Stomach smooth muscle (tissue), 2 donors: ENCODE measurements around the gene HSD17B8.
A peak's percentile ranks its signal among the peaks of the same experiment; 100 is the strongest.

Experiments used
- H3K27ac ChIP-seq: one replicate; pipeline ENCODE4 v1.7.0; 2013; ENCODE audit warnings: mild to moderate bottlenecking, low read length, inconsistent platforms
- H3K27me3 ChIP-seq, 2 donors: one replicate each; pipeline ENCODE4 v1.7.0; 2013; ENCODE audit warnings: low read length in 2 of 2; ENCODE audit not compliant: insufficient read depth in 2 of 2, control insufficient read depth in 1 of 2
- H3K36me3 ChIP-seq, 2 donors: one replicate each; pipeline ENCODE4 v1.7.0; 2013; ENCODE audit warnings: low read length in 2 of 2; ENCODE audit not compliant: control insufficient read depth in 2 of 2, insufficient read depth in 2 of 2
- H3K4me1 ChIP-seq: one replicate; pipeline ENCODE4 v1.7.0; 2013; ENCODE audit warnings: low read length; ENCODE audit not compliant: control insufficient read depth, insufficient read depth
- H3K4me3 ChIP-seq, 2 donors: one replicate each; pipeline ENCODE4 v1.7.0; 2013; ENCODE audit warnings: low read length in 2 of 2
- H3K9ac ChIP-seq, 2 donors: one replicate each; pipeline ENCODE4 v1.7.0; 2013; ENCODE audit warnings: low read length in 2 of 2, mild to moderate bottlenecking in 1 of 2
- H3K9me3 ChIP-seq, 2 donors: one replicate each; pipeline ENCODE4 v1.7.0; 2013; ENCODE audit warnings: low read length in 2 of 2; ENCODE audit not compliant: control insufficient read depth in 2 of 2
- donor health status: healthy.
- donor health status: Pancreatic carcinoma.

Gene HSD17B8

DNA sequence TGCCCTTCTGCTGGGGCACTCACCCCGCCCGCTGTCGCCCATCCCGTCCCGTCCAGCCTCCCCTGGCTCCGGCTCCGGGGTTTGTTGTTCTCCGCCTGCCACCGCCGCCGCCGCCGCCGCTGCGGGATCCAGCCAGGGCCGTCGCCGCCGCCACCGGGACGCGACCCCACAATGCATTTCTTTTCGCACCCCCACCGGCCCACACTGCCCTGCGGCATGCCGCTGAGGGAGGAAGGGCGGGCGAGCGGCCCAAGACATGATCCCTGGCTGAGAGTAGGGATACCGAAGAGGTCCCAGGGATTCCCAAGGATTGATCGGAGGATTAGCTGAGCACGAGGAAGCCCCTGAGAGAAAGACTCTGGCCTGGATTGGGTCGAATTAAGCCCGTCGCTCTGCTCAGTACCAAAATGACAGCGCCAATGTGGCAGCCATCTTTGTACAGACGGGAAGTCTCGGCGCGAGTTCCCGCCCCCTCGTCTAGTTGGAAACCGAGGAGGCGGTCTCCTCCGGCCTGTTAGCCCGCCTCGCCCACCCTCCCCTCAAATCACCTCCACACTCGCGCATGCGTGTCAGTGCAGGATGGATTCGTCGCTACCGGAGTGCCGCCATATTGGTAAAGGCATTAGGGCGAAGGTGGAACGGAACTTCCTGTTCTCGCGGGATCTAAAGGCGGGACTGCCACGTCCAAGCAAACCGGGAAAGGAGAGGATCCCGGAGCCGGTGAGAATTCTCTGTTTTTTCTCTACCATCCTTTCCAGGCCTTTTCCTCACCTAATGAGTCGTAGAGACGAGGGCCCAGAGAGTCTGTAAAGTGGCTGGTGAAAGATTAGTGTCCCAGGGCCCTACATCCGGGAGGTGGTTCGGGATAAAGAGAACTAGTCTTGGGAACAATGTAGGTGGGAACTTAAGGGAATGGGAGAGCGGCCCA lies 4.0 kb upstream of the HSD17B8 start, which contains the start of the genes RXRB and SLC39A7:
Gene RXRB (minus strand): TSS at position 447 of the 928 bp plus-strand sequence. CDS start 189 bp downstream, at position 258.
Gene SLC39A7 (plus strand): TSS at position 649 of the 928 bp plus-strand sequence. CDS start 379 bp downstream, outside the sequence.
- no peaks in the 10 kb centered on the region for H3K9me3 ChIP-seq
- H3K27ac ChIP-seq: peak within 1 kb of the TSS; percentile 98
- H3K27me3 ChIP-seq: no peaks in the 10 kb centered on the region
- peak within 1 kb of the TSS; percentile 88 to 97 for H3K4me3 ChIP-seq
- H3K36me3 ChIP-seq: peaks cover 32 to 35% of the 10 kb centered on the region in 2 donors
- H3K4me1 ChIP-seq: peaks cover 61% of the 10 kb centered on the region
- H3K9ac ChIP-seq: peak within 1 kb of the TSS; percentile 96 to 99

DNA sequence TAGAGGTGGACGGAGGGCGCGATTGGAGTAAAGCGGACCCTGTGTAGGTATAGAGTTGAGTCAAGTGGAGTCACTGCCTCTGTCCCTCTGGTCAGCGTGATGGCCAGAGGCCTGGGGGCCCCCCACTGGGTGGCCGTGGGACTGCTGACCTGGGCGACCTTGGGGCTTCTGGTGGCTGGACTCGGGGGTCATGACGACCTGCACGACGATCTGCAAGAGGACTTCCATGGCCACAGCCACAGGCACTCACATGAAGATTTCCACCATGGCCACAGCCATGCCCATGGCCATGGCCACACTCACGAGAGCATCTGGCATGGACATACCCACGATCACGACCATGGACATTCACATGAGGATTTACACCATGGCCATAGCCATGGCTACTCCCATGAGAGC lies 3.3 kb upstream of the HSD17B8 start:
- H3K4me1 ChIP-seq: peaks cover 61% of the 10 kb centered on the region
- H3K4me3 ChIP-seq: peak overlapping the region; percentile 88 to 97
- H3K27me3 ChIP-seq: no peaks in the 10 kb centered on the region
- peaks cover 26 to 28% of the 10 kb centered on the region in 2 donors for H3K36me3 ChIP-seq
- peak overlapping the region; percentile 98 for H3K27ac ChIP-seq
- peak overlapping the region; percentile 96 to 99 for H3K9ac ChIP-seq
- no peaks in the 10 kb centered on the region for H3K9me3 ChIP-seq

DNA sequence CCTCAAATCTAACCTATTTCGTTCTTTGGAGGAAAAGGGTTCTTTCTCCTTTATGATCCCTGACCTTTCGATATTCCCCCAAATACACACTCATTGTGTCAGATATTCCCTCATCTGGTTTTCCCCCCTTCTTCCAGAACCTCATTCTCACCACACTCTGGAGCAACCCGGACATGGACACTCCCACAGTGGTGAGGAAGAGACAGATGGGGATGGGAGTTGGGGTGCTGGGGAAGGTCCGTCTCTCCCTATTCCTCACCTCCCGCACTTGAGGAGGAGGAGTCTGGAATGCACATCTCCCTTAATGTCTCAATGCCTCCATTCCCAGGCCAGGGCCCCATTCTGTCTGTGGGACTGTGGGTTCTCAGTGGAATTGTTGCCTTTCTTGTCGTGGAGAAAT lies 2.5 kb upstream of the HSD17B8 start:
- Histone ChIP-seq H3K9me3 (no peaks in the 10 kb centered on the region), H3K27ac (no peak overlapping the region), H3K27me3 (no peaks in the 10 kb centered on the region), H3K9ac (peak overlapping the region in 1 of 2 donors; percentile 96), H3K36me3 (peaks cover 22 to 23% of the 10 kb centered on the region in 2 donors), H3K4me3 (peak overlapping the region; percentile 88 to 97), H3K4me1 (peaks cover 63% of the 10 kb centered on the region)

DNA sequence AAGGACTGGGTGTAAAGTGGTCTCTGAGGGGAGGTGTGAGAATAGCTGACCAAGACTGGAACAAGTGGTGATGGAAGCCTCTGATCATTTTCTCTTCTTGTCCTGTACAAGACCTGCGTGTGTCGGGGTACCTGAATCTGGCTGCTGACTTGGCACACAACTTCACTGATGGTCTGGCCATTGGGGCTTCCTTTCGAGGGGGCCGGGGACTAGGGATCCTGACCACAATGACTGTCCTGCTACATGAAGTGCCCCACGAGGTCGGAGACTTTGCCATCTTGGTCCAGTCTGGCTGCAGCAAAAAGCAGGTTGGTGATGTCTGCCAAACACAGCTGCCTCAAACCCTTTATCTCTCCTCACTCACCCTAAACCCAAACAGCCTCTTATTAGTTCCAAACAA lies 1.7 kb upstream of the HSD17B8 start:
- no peaks in the 10 kb centered on the region for H3K9me3 ChIP-seq
- H3K27ac ChIP-seq: no peak overlapping the region
- peaks cover 69% of the 10 kb centered on the region for H3K4me1 ChIP-seq
- no peaks in the 10 kb centered on the region for H3K27me3 ChIP-seq
- peaks cover 17 to 21% of the 10 kb centered on the region in 2 donors for H3K36me3 ChIP-seq
- H3K9ac ChIP-seq: no peak overlapping the region
- H3K4me3 ChIP-seq: no peak overlapping the region

DNA sequence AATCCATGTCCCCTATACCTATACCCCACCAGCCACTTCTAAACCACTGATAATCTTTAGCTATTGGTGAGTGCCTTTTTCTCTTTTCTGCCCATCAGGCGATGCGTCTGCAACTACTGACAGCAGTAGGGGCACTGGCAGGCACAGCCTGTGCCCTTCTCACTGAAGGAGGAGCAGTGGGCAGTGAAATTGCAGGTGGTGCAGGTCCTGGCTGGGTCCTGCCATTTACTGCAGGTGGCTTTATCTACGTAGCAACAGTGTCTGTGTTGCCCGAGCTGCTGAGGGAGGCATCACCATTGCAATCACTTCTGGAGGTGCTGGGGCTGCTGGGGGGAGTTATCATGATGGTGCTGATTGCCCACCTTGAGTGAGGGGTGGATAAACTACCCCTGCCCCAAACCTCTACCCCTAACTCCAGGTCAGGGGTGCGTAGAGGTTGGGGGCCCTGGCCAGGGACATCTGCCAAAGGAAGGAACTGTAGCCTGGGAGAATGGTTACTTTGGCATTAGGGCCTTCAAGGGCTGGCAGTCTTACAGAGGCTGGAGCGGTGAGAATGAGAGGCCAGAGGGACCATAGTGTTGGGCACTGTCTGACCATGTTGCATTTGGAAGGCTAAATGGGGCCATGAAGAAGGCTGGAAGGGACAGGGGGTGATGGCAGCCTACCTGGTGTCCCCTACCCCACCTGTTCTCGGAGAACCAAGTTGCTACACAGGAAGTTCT lies 851 bp upstream of the HSD17B8 start:
- Histone ChIP-seq H3K27me3 (no peaks in the 10 kb centered on the region), H3K36me3 (peaks cover 17 to 21% of the 10 kb centered on the region in 2 donors), H3K4me1 (peaks cover 65% of the 10 kb centered on the region), H3K27ac (no peak overlapping the region), H3K9me3 (no peaks in the 10 kb centered on the region), H3K4me3 (peak overlapping the region in 1 of 2 donors; percentile 93), H3K9ac (peak overlapping the region in 1 of 2 donors; percentile 1)

DNA sequence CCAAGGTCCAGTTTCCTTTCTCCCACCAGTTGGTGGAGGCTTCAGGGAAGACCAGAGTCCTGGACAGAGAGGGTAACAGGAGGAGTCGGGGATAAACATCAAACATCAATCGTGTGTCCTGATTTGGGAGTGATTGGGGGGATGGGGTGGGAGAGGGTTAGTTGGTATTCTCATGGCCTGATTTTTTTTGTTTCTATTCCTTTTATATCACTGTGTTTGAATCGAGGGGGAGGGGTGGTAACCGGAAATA lies 365 bp upstream of the HSD17B8 start:
- peaks cover 67% of the 10 kb centered on the region for H3K4me1 ChIP-seq
- H3K27me3 ChIP-seq: no peaks in the 10 kb centered on the region
- H3K36me3 ChIP-seq: peaks cover 17 to 21% of the 10 kb centered on the region in 2 donors
- H3K9me3 ChIP-seq: no peaks in the 10 kb centered on the region
- H3K4me3 ChIP-seq: peak overlapping the region in 1 of 2 donors; percentile 93
- H3K9ac ChIP-seq: peak overlapping the region in 1 of 2 donors; percentile 1
- H3K27ac ChIP-seq: no peak overlapping the region

DNA sequence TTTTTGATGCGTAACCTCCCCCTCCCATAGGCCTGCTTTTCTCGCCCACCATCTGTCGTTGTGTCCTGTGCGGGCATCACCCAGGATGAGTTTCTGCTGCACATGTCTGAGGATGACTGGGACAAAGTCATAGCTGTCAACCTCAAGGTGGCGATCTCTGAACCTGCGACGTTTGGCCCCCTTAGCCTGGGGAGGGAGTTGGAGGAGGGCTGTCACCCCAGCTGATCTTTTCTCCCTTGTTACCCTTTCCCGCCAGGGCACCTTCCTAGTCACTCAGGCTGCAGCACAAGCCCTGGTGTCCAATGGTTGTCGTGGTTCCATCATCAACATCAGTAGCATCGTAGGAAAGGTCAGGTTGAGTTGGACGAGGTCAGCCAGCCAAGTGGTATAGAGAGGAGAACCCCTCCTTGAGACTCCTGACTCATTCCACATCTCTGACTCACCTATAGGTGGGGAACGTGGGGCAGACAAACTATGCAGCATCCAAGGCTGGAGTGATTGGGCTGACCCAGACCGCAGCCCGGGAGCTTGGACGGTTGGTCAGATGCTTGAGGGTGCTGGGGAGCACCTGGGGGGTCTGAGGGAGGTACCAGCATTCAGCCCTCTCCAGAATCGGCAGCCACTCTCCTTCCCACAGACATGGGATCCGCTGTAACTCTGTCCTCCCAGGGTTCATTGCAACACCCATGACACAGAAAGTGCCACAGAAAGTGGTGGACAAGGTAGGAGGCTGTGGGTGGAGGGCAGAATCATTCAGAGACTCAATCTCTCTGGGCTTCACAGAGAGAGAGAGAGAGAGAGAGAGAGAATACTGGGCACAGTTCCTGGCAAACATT lies 954 bp downstream of the HSD17B8 start:
- H3K4me1 ChIP-seq: peaks cover 68% of the 10 kb centered on the region
- peak overlapping the region in 1 of 2 donors; percentile 76 for H3K9ac ChIP-seq
- peak overlapping the region; percentile 24 for H3K27ac ChIP-seq
- peaks cover 26 to 28% of the 10 kb centered on the region in 2 donors for H3K36me3 ChIP-seq
- H3K27me3 ChIP-seq: no peaks in the 10 kb centered on the region
- H3K4me3 ChIP-seq: peak overlapping the region; percentile 87 to 93
- no peaks in the 10 kb centered on the region for H3K9me3 ChIP-seq

DNA sequence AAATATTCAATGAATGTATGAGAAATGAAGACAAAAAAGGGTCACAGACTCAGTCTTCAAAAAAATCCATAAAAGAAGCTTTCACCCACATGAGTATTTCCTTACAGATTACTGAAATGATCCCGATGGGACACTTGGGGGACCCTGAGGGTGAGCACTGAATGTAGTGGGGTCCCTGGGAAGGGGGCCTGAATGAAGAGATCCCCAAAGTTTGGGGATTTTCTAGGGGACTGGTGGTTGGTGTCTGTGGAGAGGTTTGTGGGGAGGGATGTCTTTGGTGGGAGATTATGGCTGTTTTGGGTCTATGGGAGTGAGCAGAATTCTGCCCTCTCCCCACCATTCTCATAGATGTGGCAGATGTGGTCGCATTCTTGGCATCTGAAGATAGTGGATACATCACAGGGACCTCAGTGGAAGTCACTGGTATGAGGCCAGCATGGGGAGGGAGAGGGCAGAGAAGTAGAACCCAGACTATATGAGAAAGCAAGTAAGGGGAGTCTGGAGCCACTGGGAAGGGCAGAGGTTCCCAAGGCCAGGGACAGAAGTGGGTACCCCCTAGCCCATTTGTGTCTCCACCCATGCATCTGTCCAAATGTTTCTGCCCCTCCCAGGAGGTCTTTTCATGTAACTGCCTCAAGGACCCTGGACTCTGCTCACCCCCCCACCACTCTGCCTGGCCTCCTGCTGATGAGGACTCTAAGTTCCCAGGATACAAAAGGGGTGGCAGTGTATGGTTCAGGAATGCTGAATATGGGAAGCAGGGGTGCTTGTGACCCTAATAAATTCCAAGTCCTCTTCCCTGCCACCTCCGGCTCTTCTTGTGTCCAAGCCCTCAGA lies 1.8 kb downstream of the HSD17B8 start:
- no peaks in the 10 kb centered on the region for H3K9me3 ChIP-seq
- H3K27ac ChIP-seq: no peak overlapping the region
- no peaks in the 10 kb centered on the region for H3K27me3 ChIP-seq
- peaks cover 30 to 31% of the 10 kb centered on the region in 2 donors for H3K36me3 ChIP-seq
- no peak overlapping the region for H3K4me3 ChIP-seq
- H3K9ac ChIP-seq: no peak overlapping the region
- H3K4me1 ChIP-seq: peaks cover 60% of the 10 kb centered on the region

DNA sequence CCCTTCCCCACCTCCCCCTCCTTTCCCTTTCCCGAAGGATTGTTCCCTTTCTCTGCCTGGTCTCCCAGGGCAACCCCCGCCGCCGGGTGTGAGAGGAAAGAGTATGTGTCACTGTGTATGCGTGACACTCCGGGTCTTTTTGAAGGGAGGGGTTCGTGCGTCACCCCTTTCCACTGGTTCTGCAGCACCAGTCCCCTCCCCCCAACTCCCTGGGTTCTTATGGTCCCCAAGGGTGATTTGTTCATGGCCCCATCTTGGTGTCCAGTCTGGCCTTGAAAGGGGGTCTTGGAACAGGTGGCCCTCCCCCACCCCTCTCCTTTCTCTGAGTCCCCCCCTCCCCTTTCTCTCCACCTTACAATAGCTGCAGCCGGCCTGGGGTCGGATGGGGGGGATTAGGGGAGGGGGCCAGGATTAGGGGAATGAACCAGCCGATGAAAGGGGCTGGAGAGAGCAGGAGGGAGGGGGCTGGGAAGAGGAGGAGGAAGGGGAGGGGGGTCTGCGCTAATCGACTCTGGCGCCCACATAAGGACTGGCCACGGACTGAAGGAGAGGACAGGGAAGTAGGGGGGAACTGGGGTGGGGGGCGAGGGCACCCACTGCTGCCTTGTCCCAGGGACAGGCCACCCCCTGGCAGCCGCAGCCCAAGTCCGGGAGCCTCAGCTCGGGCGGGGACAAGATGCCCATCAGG lies 2.6 kb downstream of the HSD17B8 start:
- Histone ChIP-seq H3K9me3 (no peaks in the 10 kb centered on the region), H3K4me3 (peak overlapping the region; percentile 89 to 90), H3K4me1 (peaks cover 53% of the 10 kb centered on the region), H3K27ac (no peak overlapping the region), H3K27me3 (no peaks in the 10 kb centered on the region), H3K9ac (peak overlapping the region in 1 of 2 donors; percentile 99), H3K36me3 (peaks cover 29% of the 10 kb centered on the region in 2 donors)
